ENCODE data around the gene PRSS56.

PRSS56 gene

DNA sequence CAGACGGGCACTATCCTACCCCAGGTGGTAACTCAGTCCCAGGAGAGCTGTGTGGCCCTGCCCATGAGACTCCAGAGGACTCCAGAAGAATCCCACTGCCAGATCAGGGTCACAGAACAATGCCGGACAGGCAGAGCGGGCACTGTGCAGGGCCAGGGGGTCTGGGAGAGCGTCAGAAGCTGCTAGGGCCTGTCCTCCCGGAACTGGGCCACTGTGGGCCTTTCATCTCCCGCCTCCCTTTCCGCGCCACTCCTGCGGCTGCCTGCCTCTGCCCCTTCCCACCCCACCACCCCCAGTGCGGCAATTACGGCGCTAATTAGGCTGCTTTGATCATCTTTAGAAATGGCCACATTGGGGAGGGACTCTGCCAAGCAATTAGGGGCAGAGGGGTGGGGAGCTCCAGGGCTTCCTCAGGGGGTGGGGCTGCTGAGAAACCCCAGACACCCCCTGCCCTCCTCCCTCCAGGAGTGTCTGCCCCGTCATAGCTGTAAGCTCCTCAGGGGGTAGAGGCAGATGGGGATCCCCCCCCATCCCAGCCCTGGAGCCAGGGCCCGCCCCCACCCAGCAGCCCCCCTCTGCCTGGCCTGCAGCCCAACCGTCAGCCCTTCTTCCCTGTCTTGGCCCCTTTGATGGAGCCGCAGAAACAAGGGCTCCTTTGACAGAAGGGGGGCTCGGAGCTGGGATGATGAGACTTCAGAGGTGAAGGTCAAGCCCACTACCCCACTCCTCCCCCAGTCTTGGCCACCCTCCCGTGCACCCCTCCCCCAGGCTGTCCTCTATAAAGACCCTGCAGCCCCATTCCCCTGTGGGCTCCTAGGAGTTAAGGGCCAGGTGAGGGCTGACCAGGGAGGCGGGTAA is at the start of gene PRSS56:
Gene PRSS56, plus strand, starts transcription at position 808 of the 858 bp plus-strand sequence. CDS start 211 bp downstream, outside the sequence.
- DNase-seq (no peak), ATAC-seq (no peak)

GRCh38 chr2:232473467-232473890 is 46.7 kb upstream of the PRSS56 start:
- DNase-seq (peak; percentile 0), ATAC-seq (no peak)

DNA sequence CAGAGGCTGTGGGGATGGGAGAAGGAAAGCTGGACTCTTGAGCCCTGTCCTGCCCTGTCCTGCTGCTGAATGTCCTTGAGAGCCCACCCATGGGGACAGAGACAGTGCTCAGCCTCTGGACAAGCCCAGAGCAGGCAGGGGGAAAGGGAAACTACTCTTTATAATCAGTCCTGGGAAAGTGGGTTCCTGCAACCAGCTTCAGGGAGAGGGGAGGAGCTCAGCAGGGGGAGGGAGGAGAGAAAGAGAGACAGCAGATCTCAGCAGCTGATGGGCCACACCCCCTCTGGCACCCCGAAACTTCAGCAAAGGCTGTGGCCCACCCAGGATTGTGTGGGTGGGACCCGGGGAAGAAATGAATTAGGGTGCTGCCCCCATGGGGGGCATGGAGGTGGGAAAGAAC is 44.1 kb upstream of the PRSS56 start:
- DNase-seq (no peak), ATAC-seq (no peak)

GRCh38 chr2:232476791-232477190 is 43.4 kb upstream of the PRSS56 start:
- no peak for DNase-seq
- no peak for ATAC-seq

DNA sequence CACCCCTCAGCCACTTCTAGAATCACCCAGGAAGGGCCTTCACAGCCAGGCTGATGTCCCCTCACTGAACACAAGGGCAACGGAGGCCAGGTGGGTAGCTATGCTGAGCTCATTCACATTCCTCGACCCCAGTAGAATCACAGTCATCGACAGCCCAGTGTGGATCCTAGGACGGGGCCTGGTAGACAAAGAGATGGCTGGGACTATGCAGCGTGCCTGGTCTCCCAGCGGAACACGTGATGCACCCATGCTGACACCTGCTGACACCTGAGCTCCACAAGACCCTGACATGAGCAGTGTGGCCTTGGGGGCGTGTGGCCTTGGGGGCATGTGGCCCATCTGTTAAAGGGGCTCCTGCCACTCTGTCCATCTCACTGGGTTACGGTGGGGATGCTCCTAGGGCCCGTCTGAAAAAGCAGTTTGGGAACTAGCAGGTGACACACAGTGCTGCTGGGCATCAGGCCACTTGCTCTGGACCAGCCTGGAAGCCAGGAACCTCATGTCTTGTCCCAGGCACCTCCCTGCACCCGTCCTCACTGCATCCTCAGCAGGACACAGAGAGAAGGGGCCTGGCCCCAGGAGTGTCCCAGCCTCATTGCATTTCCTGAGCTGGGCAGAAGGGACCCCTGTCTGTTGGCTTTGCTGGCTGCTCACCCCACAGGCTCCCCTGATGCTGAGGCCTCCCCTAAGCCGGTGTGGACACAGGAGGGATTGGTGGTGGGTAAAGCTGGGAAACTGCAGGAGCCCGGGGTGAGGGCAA is 42.3 kb upstream of the PRSS56 start:
- no peak for ATAC-seq
- no peak for DNase-seq

GRCh38 chr2:232478571-232479340 is 41.4 kb upstream of the PRSS56 start:
- DNase-seq: no peak
- ATAC-seq: no peak

- no peak for ATAC-seq
Observed at GRCh38 chr2:232479341-232480200, 40.6 kb upstream of the PRSS56 start.

GRCh38 chr2:232480201-232481190 is 39.7 kb upstream of the PRSS56 start:
- ATAC-seq: no peak
- DNase-seq: no peak

More at GRCh38 chr2:232479341-232480200, 40.6 kb upstream of the PRSS56 start:
- no peak for DNase-seq

GRCh38 chr2:232481322-232482140 is 38.7 kb upstream of the PRSS56 start:
- no peak for DNase-seq
- no peak for ATAC-seq

DNA sequence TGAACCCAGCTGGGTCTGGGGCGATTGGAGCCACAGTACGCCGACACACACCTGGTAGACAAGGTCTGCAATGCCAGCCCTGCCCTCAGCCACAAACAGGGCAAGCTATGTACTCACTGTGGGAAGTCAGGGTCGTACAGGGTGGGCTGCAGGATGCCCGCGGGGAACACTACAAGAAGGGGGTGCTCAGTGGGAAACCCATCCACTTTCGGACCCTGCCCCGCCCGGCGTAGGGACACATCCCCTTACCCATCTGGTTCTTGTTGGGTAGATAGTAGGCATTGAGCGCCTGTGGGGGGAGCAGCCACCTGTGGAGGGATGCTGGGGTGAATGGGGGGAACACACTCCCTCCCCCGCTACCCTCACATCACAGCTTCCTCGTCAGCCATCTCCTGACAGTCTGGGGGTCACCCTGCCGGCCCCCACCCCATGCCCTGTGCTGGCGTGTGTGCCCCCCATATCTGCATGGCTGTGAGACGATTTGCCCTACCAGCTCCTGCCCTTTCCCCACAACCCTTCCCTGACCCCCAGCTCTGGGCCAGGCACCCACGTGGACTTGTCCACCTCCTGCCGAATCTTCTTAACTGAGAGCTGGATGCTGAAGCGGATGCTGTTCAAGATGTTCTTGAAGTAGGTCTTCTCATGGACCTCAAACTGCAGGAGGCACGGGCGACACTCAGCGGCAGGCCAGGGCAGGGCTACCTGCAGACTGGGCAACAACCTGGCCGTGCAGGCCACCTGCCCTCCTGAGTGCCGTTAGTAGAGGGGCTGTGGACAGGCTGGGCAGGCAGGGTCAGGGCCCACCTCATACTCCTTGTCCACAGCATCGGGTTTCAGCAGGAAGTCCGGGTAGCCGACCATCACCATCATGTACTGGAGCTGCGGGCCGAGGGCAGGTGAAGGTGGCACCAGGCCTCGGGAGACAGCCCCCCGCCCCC is 37.6 kb upstream of the PRSS56 start:
- DNase-seq (no peak), ATAC-seq (no peak)

DNA sequence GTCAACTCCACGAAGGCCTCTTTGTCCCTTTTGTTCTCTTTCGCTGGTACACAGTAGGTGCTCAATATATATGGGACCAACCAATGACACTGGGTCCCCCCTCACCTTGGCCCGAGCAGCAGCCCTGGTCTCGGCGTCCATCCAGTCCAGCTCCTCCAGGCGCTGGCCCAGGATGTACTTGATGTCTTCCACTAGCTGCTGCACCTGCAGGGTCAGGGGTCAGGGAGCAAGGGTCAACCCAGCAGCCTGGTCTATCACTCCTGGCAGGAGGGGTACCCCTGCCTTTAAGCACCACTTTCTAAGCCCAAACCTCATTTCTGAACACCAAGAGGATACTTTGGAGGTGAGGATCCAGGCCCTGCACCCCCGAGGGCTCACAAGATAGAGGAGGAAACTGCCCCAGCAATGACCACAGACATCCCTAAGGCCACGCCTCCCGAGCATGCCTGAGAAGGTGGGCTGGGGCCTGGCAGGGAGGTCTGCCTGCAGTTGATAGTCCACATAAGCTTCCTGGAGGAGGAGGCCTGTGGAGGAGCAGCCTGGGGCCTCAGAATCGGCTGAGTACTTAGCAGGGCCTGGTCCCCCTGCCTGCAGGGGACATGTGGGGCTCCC is 36.8 kb upstream of the PRSS56 start:
- no peak for ATAC-seq

DNA sequence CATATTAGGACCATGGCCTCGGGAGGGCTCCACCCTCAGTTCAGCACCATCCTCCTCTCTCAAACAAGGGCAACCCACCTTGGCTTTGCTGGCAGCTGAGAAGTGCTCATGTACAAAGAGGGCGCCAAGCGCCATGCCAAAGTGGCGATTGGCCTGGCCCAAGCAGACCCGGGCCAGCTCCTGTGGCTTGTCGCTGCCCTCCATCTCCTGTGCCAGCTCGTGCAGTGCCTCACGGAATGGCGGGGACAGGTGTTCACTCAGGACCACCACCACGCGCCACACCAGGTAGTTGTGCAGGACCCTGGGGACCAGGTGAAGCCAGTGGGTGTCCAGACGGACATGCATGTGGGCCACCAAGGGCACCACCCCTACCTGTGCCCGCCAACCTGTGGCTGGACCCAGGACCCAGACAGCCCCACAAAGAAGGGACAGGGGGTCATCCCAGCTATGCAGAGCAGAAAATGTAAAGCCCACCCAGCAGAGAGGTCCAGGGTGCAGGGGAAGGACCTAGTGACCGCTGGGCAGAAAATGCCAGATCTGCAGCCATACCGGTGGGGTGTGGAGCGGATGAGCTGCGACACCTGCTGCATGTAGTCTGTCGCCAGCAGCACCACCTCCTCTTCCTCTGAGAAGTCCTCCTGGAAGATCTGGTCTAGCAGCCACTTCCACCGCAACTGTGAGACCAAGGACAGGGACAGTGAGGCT is 36.1 kb upstream of the PRSS56 start:
- peak; percentile 1 for DNase-seq
- ATAC-seq: no peak

More for the DNA sequence above, 36.8 kb upstream of the PRSS56 start:
- peak; percentile 0 for DNase-seq

- ATAC-seq: no peak
Observed at GRCh38 chr2:232484628-232485347, 35.4 kb upstream of the PRSS56 start.

GRCh38 chr2:232485348-232485756 is 34.8 kb upstream of the PRSS56 start:
- DNase-seq (peak; percentile 3), ATAC-seq (no peak)

More at GRCh38 chr2:232484628-232485347, 35.4 kb upstream of the PRSS56 start:
- DNase-seq: peak; percentile 3

GRCh38 chr2:232485757-232486557 is 34.2 kb upstream of the PRSS56 start:
- ATAC-seq: no peak
- DNase-seq: no peak

Measured in stimulated activated naive CD8-positive, alpha-beta T cell treated with anti-CD3 and anti-CD28 coated beads, Interleukin-15, Interleukin-2, amounts not matched to agents 100 U/mL and 50 U/mL, for 24 hours (primary cell).